GM10248 (cell line): ENCODE measurements around the gene MAPK9.

Experiments
- CTCF ChIA-PET: fragments of 300-600 bp; sonication (Branson Sonifier 250); formaldehyde crosslinking; extraction: SDS; loops from one replicate; lab custom pipeline; 2021; ENCODE audit warnings: antibody characterized with exemption; lab: Yijun Ruan, JAX
- POLR2A ChIA-PET: fragments of 350-650 bp; sonication (Branson Sonifier 250); formaldehyde crosslinking; extraction: SDS; loops from one replicate; lab custom pipeline; 2020; ENCODE audit warnings: antibody characterized with exemption; lab: Yijun Ruan, JAX
- DNase-seq: peaks from one replicate; pipeline ENCODE4 v3.0.0; 2012; ENCODE audit errors: extremely low spot score
- TF ChIP-seq, protein P1 (sequence below): IDR thresholded peaks from 2 replicates; pipeline ENCODE4 v1.5.1; 2012; ENCODE audit warnings: mild to moderate bottlenecking, low read depth; ENCODE audit errors: extremely low read depth, missing control alignments, control extremely low read depth

MAPK9 gene

GRCh38 chr5:180201051-180201987 is 90.6 kb downstream of the MAPK9 start:
- TF ChIP-seq, protein P1, sequence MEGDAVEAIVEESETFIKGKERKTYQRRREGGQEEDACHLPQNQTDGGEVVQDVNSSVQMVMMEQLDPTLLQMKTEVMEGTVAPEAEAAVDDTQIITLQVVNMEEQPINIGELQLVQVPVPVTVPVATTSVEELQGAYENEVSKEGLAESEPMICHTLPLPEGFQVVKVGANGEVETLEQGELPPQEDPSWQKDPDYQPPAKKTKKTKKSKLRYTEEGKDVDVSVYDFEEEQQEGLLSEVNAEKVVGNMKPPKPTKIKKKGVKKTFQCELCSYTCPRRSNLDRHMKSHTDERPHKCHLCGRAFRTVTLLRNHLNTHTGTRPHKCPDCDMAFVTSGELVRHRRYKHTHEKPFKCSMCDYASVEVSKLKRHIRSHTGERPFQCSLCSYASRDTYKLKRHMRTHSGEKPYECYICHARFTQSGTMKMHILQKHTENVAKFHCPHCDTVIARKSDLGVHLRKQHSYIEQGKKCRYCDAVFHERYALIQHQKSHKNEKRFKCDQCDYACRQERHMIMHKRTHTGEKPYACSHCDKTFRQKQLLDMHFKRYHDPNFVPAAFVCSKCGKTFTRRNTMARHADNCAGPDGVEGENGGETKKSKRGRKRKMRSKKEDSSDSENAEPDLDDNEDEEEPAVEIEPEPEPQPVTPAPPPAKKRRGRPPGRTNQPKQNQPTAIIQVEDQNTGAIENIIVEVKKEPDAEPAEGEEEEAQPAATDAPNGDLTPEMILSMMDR = peak; percentile 15
- DNase-seq = no peak
- CTCF ChIA-PET = interaction anchor here (1.0 to 3.3 kb wide), 3 partner anchors 90 to 128 kb away, joined by 3 to 23 read pairs (median 8); partner anchors contain the start of gene MAPK9
- POLR2A ChIA-PET = no interaction called here

DNA sequence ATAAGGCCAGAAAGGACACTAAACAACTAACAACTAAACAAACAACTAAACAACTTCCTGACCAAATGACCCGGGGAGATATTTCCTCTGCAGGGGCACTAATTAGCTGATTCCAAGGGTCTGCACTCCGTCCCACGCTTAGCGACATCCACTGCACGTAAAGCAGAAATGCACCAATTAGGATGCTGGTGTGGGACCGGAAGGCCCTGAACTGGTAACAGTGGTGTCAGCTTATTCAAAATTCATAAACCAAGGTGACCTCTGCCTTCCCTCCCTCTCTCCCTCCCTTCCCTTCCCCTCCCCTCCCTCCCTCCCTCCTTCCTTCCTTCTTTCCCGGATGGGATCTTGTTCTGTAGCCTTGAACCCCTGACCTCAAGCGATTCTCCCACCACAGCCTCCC is 92.5 kb downstream of the MAPK9 start:
- TF ChIP-seq, protein P1 = no peak
- DNase-seq = no peak
- CTCF ChIA-PET = interaction anchor here (0.9 to 3.0 kb wide), 2 partner anchors 9 to 117 kb away, joined by 3 to 8 read pairs; no protein-coding TSS in a partner anchor
- POLR2A ChIA-PET = no interaction called here

DNA sequence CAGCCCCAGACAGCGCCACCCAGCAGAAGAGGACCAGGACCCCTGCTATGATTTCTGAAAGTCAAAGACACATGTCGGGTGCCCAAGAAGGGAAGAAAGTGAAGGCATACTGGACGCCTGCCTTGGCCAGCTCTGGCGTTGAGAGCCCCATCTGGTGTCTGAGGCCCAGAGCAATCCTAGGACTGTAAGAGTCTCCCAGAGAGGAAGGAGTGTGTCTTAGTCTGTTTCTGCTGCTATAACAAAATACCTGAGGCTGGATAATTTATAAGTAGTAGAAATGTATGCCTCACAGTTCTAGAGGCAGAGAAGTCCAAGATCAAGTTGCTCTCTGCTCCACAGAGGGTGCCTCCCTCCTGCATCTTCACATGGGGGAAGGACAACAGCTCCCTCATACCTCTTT is 93.7 kb downstream of the MAPK9 start:
- CTCF ChIA-PET = interaction anchor here (0.9 kb wide), 1 partner anchor 10 kb away, joined by 3 read pairs; no protein-coding TSS in a partner anchor
- TF ChIP-seq, protein P1 = no peak
- no peak for DNase-seq
- POLR2A ChIA-PET = no interaction called here

- DNase-seq = no peak
- TF ChIP-seq, protein P1 = no peak
- ChIA-PET CTCF (interaction anchor here (0.7 to 1.5 kb wide), 2 partner anchors 33 to 131 kb away, joined by 3 to 5 read pairs; no protein-coding TSS in a partner anchor), POLR2A (interaction anchor here (0.6 kb wide), 1 partner anchor 657 kb away, joined by 4 read pairs; no protein-coding TSS in a partner anchor)
Observed at GRCh38 chr5:180197016-180197702, 94.7 kb downstream of the MAPK9 start.

DNA sequence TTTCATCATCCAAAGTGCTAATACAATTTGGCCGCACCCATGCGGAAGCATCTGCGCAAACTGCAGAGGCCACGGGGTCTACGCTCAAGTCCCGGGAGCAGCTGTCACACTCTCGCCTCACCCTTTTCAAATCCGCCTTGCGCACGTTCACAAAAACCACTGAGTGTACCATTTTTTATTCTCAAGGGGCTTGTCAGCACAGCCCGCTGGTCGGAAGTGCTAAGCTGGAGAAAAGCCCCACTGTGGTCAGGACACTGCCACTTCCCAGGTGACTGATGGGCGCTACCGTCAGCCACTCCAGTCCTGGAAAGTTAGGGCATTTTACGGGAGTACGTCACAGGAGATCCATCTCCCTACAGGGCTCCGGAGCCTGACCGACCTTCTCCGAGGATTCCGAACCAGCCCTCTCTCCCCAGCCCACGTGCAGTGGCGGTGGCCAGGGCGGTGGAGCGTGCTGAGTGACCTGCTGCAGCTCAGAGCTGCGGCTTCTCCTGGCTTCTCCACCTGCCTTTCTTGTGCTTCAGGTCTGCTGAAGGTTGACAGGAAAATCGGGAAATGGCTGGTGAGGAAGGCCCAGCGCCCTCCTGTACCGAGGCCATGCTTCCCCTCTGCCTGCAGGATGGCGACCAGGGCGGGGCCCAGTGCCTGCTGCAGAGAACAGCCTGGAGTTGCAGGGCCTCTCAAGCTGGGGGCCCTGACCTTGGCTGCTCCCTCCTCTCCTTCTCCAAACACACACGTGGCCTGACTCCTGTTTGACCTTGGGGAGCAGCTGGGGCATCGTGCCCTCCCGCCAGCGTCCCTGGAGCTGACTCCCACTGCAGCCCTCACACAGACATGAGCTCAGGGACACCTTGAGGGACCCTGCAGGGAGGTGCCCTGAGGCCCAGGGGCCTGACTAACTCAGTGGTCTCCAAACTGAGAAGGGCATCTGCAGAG is 97.2 kb downstream of the MAPK9 start:
- TF ChIP-seq, protein P1 = no peak

More for the DNA sequence above, 97.2 kb downstream of the MAPK9 start:
- no peak for DNase-seq
- ChIA-PET CTCF (interaction anchor here (1.6 kb wide), 1 partner anchor 13 kb away, joined by 3 read pairs; no protein-coding TSS in a partner anchor), POLR2A (no interaction called here)
